Effector memory CD8-positive, alpha-beta T cell (primary cell): ENCODE results near the gene ATXN1.
A peak's percentile ranks its signal among the peaks of the same experiment; 100 is the strongest.

Source experiments
- ATAC-seq: fragments of 150-1000 bp; cut with Tn5 transposase; replicated peaks from 2 replicates; pipeline ENCODE4 v1.10.0; 2021; ENCODE audit warnings: mild to moderate bottlenecking, moderate library complexity
- DNase-seq, 3 experiments: peaks; one replicate each; pipeline ENCODE4 v3.0.0; 2021
- H3K27ac Mint-ChIP-seq, 2 donors: one replicate each; pipeline ENCODE4 v1.8.0; 2022; ENCODE audit warnings: mild to moderate bottlenecking in 2 of 2, mixed read lengths in 2 of 2, moderate library complexity in 2 of 2
- H3K27me3 Mint-ChIP-seq, 2 donors: one replicate each; pipeline ENCODE4 v1.8.0; 2022; ENCODE audit warnings: mixed read lengths in 2 of 2
- H3K36me3 Mint-ChIP-seq: one replicate; pipeline ENCODE4 v1.8.0; 2022; ENCODE audit warnings: mild to moderate bottlenecking, moderate library complexity, mixed read lengths; ENCODE audit not compliant: insufficient read depth
- H3K4me1 Mint-ChIP-seq, 2 donors: one replicate each; pipeline ENCODE4 v1.8.0; 2022; ENCODE audit warnings: low read depth in 2 of 2, mixed read lengths in 2 of 2
- H3K4me3 Mint-ChIP-seq, 2 donors: one replicate each; pipeline ENCODE4 v1.8.0; 2022; ENCODE audit warnings: mild to moderate bottlenecking in 2 of 2, mixed read lengths in 2 of 2, moderate library complexity in 2 of 2
- H3K9me3 Mint-ChIP-seq, 2 donors: one replicate each; pipeline ENCODE4 v1.8.0; 2022; ENCODE audit warnings: mixed read lengths in 2 of 2

The ATXN1 gene

DNA sequence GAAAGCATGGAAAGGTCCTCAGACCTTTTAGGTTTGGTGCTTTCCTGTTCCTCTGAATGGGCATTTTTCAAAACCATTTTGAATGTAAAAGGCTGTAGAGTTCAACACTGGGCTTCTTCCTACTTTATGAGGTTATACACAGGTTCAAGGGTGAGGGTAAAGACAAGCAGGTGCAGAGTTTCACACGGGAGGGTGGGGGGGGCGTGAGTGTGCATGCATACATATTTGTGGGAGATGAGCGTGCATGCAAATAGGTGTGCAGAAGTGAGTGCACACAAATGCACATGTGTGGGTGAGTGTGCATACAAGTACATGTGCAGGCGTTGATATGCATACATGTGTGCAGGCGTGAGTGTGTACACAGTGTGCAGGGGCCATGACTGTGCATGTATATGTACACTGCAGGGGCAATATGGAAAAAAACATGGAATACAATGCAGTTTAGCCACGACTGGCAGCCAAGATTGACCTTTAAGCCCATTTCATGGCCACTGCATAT lies 339.7 kb downstream of the ATXN1 start:
- DNase-seq (no peak), ATAC-seq (peak; percentile 9)

GRCh38 chr6:16420715-16421461 lies 340.4 kb downstream of the ATXN1 start:
- Mint-ChIP-seq H3K27me3 (no peaks in the 10 kb centered on the region), H3K4me1 (peaks cover 41 to 54% of the 10 kb centered on the region in 2 donors), H3K36me3 (peaks cover 9% of the 10 kb centered on the region), H3K9me3 (no peaks in the 10 kb centered on the region), H3K27ac (peak overlapping the region; percentile 94 to 100), H3K4me3 (peak overlapping the region; percentile 79 to 91)
- peak; percentile 43 to 73 (median 45) for DNase-seq
- ATAC-seq = peak; percentile 84

More for the DNA sequence above, 339.7 kb downstream of the ATXN1 start:
- H3K27ac Mint-ChIP-seq = peak overlapping the region; percentile 94 to 100
- H3K4me3 Mint-ChIP-seq = peak overlapping the region; percentile 79 to 91
- peaks cover 15% of the 10 kb centered on the region for H3K36me3 Mint-ChIP-seq
- no peaks in the 10 kb centered on the region for H3K27me3 Mint-ChIP-seq
- H3K9me3 Mint-ChIP-seq = no peaks in the 10 kb centered on the region
- peaks cover 46 to 59% of the 10 kb centered on the region in 2 donors for H3K4me1 Mint-ChIP-seq

DNA sequence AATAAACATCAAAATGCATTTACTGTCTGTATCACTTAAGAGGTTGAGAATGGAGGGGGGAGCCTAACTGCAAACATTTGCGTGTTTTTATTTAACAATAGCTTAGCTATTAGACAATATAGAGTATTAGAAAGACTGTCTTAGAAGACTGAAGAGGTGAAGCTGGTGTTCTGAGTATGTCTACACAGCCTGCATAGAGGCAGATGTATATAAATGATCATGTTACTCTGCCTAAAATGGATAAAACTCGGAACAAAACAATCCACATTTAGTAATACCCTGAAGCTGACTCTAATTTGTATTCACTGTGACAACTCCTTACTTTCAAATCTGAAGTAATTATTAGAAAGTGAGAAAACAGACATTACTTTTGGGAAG lies 340.9 kb downstream of the ATXN1 start:
- no peaks in the 10 kb centered on the region for H3K9me3 Mint-ChIP-seq
- no peak for ATAC-seq
- H3K27ac Mint-ChIP-seq = peak overlapping the region; percentile 94 to 100
- DNase-seq = no peak
- no peaks in the 10 kb centered on the region for H3K27me3 Mint-ChIP-seq
- H3K36me3 Mint-ChIP-seq = peaks cover 9% of the 10 kb centered on the region
- H3K4me1 Mint-ChIP-seq = peaks cover 38 to 52% of the 10 kb centered on the region in 2 donors
- H3K4me3 Mint-ChIP-seq = peak overlapping the region; percentile 79 to 91

DNA sequence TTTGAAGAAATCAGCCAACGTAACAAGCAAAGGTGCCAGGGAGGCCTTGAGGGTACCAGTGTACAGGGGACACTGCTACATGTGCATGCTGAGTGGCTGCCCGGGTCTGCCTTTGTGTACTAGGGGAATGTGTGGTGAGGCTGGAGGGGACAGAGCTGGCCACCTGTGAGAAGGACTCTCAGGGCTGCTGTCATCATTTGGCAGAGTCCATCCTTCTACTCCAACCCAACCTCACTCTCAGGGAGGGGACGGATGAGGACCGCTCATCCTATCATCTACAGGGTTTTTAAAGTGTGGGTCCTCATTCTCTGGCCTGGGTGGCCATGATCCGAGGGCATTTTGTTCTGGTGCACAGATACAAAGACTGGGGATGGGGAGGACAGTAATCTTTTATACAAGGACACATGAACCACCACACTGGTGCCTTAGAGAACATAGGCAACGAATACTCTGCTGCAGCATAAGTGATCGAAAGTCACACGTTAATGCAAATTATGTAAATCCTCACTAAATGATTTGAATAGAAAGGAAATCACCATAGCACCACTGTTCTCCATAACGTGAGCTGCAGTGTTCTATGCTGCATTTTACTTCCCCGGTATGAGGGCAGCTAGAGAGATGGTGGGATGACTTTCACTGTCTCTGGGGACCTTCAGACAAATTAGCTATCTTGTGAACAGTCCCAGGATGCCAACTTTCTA lies 341.5 kb downstream of the ATXN1 start:
- Mint-ChIP-seq H3K4me1 (peaks cover 38 to 52% of the 10 kb centered on the region in 2 donors), H3K27me3 (no peaks in the 10 kb centered on the region), H3K27ac (peak overlapping the region; percentile 94 to 100), H3K9me3 (no peaks in the 10 kb centered on the region), H3K36me3 (peaks cover 9% of the 10 kb centered on the region), H3K4me3 (peak overlapping the region; percentile 79 to 91)
- DNase-seq = peak in 1 of 3 experiments; percentile 10
- no peak for ATAC-seq

DNA sequence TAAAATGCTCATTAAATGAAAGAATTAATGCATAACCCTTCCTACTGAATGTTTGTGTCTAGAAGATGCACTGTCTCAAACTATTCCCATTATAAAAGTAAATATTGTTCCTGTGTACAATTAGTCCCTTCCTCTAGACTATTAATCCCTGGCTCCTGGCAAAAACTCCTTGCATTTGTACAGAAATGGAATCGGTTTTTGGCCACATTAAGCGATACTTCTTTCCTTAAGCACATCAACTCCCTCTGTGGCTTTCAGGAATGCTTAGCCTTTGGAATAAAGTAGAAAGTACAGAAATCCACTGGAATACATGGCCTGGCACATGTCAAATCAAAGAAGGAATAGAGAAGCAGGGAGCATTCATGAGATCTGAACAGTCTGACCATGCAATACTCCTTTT lies 343.1 kb downstream of the ATXN1 start:
- peaks cover 9% of the 10 kb centered on the region for H3K36me3 Mint-ChIP-seq
- DNase-seq = no peak
- H3K4me3 Mint-ChIP-seq = no peak overlapping the region
- ATAC-seq = no peak
- H3K4me1 Mint-ChIP-seq = peaks cover 42 to 59% of the 10 kb centered on the region in 2 donors
- no peaks in the 10 kb centered on the region for H3K9me3 Mint-ChIP-seq
- no peaks in the 10 kb centered on the region for H3K27me3 Mint-ChIP-seq
- no peak overlapping the region for H3K27ac Mint-ChIP-seq

DNA sequence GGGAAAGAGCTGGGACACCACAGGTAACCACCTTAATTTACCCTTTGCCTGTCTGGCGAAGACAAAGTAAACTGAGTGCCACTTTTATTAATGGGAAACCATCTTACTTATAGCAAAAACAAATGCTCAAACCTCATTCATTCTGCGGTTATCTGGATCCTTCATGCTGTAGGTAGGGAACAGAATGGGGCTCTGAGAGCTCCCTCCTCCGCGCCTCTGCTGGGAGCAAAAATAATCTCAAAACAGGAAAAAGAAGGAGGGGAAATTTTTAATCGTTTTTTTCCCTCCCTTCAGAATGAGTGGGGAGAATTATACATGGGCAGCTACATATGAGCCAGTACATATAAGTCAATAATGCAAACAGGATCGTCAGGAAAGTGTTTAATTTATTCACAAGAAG lies 345.6 kb downstream of the ATXN1 start:
- Mint-ChIP-seq H3K27ac (peak overlapping the region; percentile 41 to 57), H3K4me1 (peaks cover 35 to 45% of the 10 kb centered on the region in 2 donors), H3K36me3 (peaks cover 3% of the 10 kb centered on the region), H3K27me3 (no peaks in the 10 kb centered on the region), H3K4me3 (no peak overlapping the region), H3K9me3 (no peaks in the 10 kb centered on the region)
- DNase-seq = no peak
- no peak for ATAC-seq

DNA sequence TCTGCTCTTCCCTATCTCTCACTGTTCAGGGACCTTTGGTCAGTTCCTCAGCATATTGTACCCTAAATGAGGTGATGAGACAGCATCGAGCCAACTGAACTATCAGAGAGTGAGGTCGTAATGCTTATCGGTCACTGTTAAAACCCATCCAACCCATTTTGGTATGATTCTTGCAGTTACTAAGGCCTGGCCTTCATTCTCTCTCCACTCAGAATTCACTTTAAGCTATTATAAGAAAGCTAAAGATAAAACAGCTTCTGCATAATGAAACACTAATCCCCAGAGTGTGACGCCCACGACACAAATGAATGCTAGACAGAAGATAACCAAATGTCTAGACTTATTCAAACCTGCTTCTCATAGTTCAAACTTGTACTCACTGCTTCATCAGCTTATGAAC lies 347.1 kb downstream of the ATXN1 start:
- H3K27me3 Mint-ChIP-seq = no peaks in the 10 kb centered on the region
- DNase-seq (peak in 1 of 3 experiments; percentile 17), ATAC-seq (peak; percentile 57)
- no peaks in the 10 kb centered on the region for H3K9me3 Mint-ChIP-seq
- H3K4me1 Mint-ChIP-seq = peaks cover 26 to 37% of the 10 kb centered on the region in 2 donors
- H3K36me3 Mint-ChIP-seq = no peaks in the 10 kb centered on the region
- H3K27ac Mint-ChIP-seq = peak overlapping the region; percentile 77 to 97
- H3K4me3 Mint-ChIP-seq = peak overlapping the region; percentile 54 to 79

- DNase-seq (peak in 1 of 3 experiments; percentile 20), ATAC-seq (peak; percentile 71)
- Mint-ChIP-seq H3K9me3 (no peaks in the 10 kb centered on the region), H3K36me3 (no peaks in the 10 kb centered on the region), H3K27me3 (no peaks in the 10 kb centered on the region), H3K27ac (peak overlapping the region; percentile 77 to 97), H3K4me3 (peak overlapping the region; percentile 54 to 79), H3K4me1 (peaks cover 26 to 31% of the 10 kb centered on the region in 2 donors)
Measured at GRCh38 chr6:16413399-16413798, 347.9 kb downstream of the ATXN1 start.

- ATAC-seq (no peak), DNase-seq (no peak)
- H3K36me3 Mint-ChIP-seq = peaks cover 2% of the 10 kb centered on the region
- peaks cover 27 to 34% of the 10 kb centered on the region in 2 donors for H3K4me1 Mint-ChIP-seq
- H3K27me3 Mint-ChIP-seq = no peaks in the 10 kb centered on the region
- peak overlapping the region; percentile 54 to 79 for H3K4me3 Mint-ChIP-seq
- H3K9me3 Mint-ChIP-seq = no peaks in the 10 kb centered on the region
- peak overlapping the region; percentile 77 to 97 for H3K27ac Mint-ChIP-seq
Measured at GRCh38 chr6:16412982-16413381, 348.3 kb downstream of the ATXN1 start.

- Mint-ChIP-seq H3K4me1 (peaks cover 31 to 39% of the 10 kb centered on the region in 2 donors), H3K36me3 (peaks cover 6% of the 10 kb centered on the region), H3K9me3 (no peaks in the 10 kb centered on the region), H3K27ac (peak overlapping the region; percentile 77 to 97), H3K27me3 (no peaks in the 10 kb centered on the region), H3K4me3 (peak overlapping the region in 1 of 2 donors; percentile 9)
- ATAC-seq (no peak), DNase-seq (no peak)
Measured at GRCh38 chr6:16412171-16412570, 349.1 kb downstream of the ATXN1 start.

DNA sequence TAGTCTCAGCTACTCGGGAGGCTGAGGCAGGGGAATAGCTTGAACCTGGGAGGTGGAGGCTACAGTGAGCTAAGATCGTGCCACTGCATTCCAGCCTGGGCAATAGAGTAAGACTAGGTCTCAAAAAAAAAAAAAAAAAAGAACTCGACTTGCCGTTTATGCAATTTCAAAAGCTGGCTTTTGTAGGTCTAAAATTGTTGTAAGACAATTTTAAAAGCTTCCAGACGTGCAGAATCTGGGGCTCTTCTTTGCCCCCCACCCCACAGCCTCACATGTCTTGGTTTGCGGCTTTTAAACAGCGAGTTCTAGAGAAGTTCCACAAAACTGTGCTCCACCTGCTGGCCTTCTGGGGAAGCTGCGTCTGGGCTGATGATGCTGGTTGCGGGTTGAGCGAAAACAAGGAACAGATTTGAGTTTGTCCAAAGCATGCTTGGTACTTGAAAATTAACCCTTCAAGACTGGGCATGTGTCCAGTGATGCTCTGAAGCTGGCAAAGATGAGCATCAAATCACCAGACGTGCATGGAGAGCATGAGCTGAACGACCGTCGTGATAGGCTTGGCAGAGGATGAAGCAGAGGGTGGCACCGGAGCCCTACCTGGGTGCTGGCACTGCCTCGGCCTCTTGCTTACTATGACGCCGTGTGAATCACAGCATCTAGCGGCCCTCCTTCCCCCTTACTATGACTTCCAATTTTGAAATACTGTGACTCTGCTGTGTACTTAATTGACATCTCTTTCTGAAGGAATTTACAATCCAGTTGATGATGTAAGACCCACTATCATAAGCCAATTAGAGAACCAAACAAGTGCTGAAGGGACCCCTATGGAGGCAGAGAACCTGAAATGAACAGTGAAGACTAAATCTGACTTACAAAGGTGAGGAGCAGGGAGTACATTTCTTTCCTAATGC lies 351.5 kb downstream of the ATXN1 start:
- H3K4me1 Mint-ChIP-seq = peaks cover 43 to 45% of the 10 kb centered on the region in 2 donors
- peak; percentile 62 for ATAC-seq
- no peaks in the 10 kb centered on the region for H3K27me3 Mint-ChIP-seq
- no peaks in the 10 kb centered on the region for H3K9me3 Mint-ChIP-seq
- peaks cover 6% of the 10 kb centered on the region for H3K36me3 Mint-ChIP-seq
- peak; percentile 34 to 49 (median 37) for DNase-seq
- H3K4me3 Mint-ChIP-seq = peak overlapping the region in 1 of 2 donors; percentile 12
- peak overlapping the region; percentile 59 to 77 for H3K27ac Mint-ChIP-seq

GRCh38 chr6:16408766-16409165 lies 352.5 kb downstream of the ATXN1 start:
- no peak for DNase-seq
- Mint-ChIP-seq H3K4me3 (no peak overlapping the region), H3K36me3 (peaks cover 6% of the 10 kb centered on the region), H3K27ac (no peak overlapping the region), H3K4me1 (peaks cover 41 to 45% of the 10 kb centered on the region in 2 donors), H3K9me3 (no peaks in the 10 kb centered on the region), H3K27me3 (no peaks in the 10 kb centered on the region)
- no peak for ATAC-seq

GRCh38 chr6:16406966-16407365 lies 354.3 kb downstream of the ATXN1 start:
- ATAC-seq (no peak), DNase-seq (no peak)
- H3K27me3 Mint-ChIP-seq = no peaks in the 10 kb centered on the region
- H3K36me3 Mint-ChIP-seq = peaks cover 14% of the 10 kb centered on the region
- H3K27ac Mint-ChIP-seq = no peak overlapping the region
- H3K4me1 Mint-ChIP-seq = peaks cover 31% of the 10 kb centered on the region in 2 donors
- H3K9me3 Mint-ChIP-seq = no peaks in the 10 kb centered on the region
- H3K4me3 Mint-ChIP-seq = no peak overlapping the region
